OCI-LY3 (cell line): ENCODE measurements around the gene APOBEC3H.
A peak's percentile ranks its signal among the peaks of the same experiment; 100 is the strongest.

Source experiments
- H2AFZ ChIP-seq: fragments of 200-600, 300-600 bp; shearing (Covaris generic); 2 replicates; pipeline ENCODE4 v1.6.0; 2014; ENCODE audit warnings: antibody characterized with exemption, low read depth, low read length
- H3K27ac ChIP-seq: fragments of 200-600, 300-600 bp; sonication (generic); 2 replicates; pipeline ENCODE4 v1.5.1; 2014; ENCODE audit warnings: mild to moderate bottlenecking, low read length, moderate library complexity, mixed read lengths
- H3K27me3 ChIP-seq: fragments of 200-600, 300-600 bp; sonication (generic); 2 replicates; pipeline ENCODE4 v1.6.1; 2014; ENCODE audit warnings: low read depth, low read length, mixed read lengths
- H3K36me3 ChIP-seq: fragments of 200-600, 300-600 bp; sonication (generic); replicated peaks from 2 replicates; pipeline ENCODE3; 2014; ENCODE audit warnings: low read depth, low read length, mixed read lengths
- H3K4me1 ChIP-seq: fragments of 300-600, 200-600 bp; sonication (generic); 2 replicates; pipeline ENCODE4 v1.6.1; 2014; ENCODE audit warnings: low read length, mixed read lengths
- H3K4me2 ChIP-seq: fragments of 200-600, 300-600 bp; sonication (generic); 2 replicates; pipeline ENCODE4 v1.6.1; 2014; ENCODE audit warnings: low read length, mixed read lengths
- H3K4me3 ChIP-seq: fragments of 300-600, 200-600 bp; sonication (generic); 2 replicates; pipeline ENCODE4 v1.5.1; 2014; ENCODE audit warnings: antibody characterized with exemption, mild to moderate bottlenecking, low read length, moderate library complexity
- H3K79me2 ChIP-seq: fragments of 300-600, 200-600 bp; shearing (Covaris generic); 2 replicates; pipeline ENCODE4 v1.6.1; 2014; ENCODE audit warnings: mild to moderate bottlenecking, low read length, mixed read lengths
- H3K9ac ChIP-seq: fragments of 300-600, 200-600 bp; shearing (Covaris generic); 2 replicates; pipeline ENCODE4 v1.6.0; 2014; ENCODE audit warnings: mild to moderate bottlenecking, low read length, moderate library complexity
- H3K9me3 ChIP-seq: fragments of 200-600, 300-600 bp; shearing (Covaris generic); 2 replicates; pipeline ENCODE4 v1.6.1; 2014; ENCODE audit warnings: low read length, mixed read lengths; ENCODE audit not compliant: insufficient read depth
- H4K20me1 ChIP-seq: fragments of 200-600, 300-600 bp; sonication (generic); 2 replicates; pipeline ENCODE4 v1.6.1; 2016; ENCODE audit warnings: low read length, mixed read lengths; ENCODE audit not compliant: insufficient read depth
- EZH2phosphoT487 ChIP-seq: fragments of 200-600 bp; shearing (Covaris generic); IDR thresholded peaks from 2 replicates; pipeline ENCODE4 v1.6.1; 2018; ENCODE audit warnings: antibody characterized with exemption, mixed run types, low read depth
- TF ChIP-seq, protein P1 (sequence below): fragments of 200-600, 300-600 bp; sonication (generic); IDR thresholded peaks from 2 replicates; pipeline ENCODE4 v1.5.1; 2014; ENCODE audit warnings: antibody characterized with exemption, low read length, low read depth

Gene APOBEC3H

DNA sequence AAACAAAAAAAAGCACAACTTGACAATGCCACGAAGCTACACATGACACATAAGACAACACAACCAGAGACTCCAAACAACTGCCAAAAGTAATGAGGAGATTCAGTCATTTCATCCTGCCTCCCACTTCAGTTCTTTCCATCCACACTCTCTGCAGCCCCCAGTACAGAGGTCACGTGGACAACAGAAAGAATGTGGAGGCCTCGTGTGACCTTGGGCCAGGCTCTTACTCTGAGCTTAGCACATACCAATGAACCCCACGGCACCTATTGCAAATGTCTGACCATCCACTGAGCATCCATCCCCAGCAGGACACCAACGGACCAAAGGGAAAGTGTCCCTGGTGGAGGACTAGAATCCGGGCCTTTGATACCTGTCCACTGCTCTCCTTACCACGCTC, 42.9 kb downstream of the APOBEC3H start:
- Histone ChIP-seq H3K4me1 (peaks cover 6% of the 10 kb centered on the region; the same call in 1 of the 2 replicates), H3K4me3 (no peak overlapping the region), H3K36me3 (no peaks in the 10 kb centered on the region), H3K4me2 (no peak overlapping the region), H4K20me1 (no peaks in the 10 kb centered on the region), H3K27me3 (no peaks in the 10 kb centered on the region), H3K9me3 (no peaks in the 10 kb centered on the region), H2AFZ (no peak overlapping the region), H3K79me2 (no peaks in the 10 kb centered on the region), H3K27ac (no peak overlapping the region), H3K9ac (no peak overlapping the region)
- TF ChIP-seq, protein P1, sequence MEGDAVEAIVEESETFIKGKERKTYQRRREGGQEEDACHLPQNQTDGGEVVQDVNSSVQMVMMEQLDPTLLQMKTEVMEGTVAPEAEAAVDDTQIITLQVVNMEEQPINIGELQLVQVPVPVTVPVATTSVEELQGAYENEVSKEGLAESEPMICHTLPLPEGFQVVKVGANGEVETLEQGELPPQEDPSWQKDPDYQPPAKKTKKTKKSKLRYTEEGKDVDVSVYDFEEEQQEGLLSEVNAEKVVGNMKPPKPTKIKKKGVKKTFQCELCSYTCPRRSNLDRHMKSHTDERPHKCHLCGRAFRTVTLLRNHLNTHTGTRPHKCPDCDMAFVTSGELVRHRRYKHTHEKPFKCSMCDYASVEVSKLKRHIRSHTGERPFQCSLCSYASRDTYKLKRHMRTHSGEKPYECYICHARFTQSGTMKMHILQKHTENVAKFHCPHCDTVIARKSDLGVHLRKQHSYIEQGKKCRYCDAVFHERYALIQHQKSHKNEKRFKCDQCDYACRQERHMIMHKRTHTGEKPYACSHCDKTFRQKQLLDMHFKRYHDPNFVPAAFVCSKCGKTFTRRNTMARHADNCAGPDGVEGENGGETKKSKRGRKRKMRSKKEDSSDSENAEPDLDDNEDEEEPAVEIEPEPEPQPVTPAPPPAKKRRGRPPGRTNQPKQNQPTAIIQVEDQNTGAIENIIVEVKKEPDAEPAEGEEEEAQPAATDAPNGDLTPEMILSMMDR, result no peak

DNA sequence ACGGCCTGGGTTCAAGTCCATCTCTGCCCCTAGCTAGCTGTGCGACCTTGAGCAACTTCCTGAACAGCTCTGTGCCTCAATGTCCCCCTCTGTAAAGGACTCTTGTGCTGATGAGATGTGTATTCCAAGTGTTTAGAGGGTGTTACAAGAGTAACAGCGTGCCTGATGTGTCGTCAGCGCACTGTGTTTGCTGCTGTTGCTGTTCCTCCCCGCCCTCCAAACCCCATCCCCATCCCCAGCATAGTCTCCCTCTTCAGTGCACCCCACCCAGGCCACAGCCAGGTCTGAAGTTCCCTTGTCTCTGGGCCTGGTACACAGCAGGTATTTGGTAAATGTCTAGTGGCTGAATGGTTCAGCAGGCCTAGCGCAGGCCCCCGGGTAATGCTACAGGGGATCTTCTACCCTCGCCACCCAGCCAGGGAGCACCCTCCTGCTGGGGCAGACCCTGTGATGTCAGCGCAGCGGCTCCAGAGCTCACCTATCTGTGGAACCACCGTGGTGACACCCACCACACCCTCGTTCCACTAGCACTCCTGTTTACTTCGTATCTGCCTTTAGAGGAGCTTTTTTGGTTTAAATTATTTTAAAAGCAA, 45.1 kb downstream of the APOBEC3H start:
- H3K4me1 ChIP-seq, result peaks cover 11% of the 10 kb centered on the region; the same call in 1 of the 2 replicates
- no peak for TF ChIP-seq EZH2phosphoT487
- TF ChIP-seq, protein P1, result no peak
- H3K79me2 ChIP-seq, result no peaks in the 10 kb centered on the region
- no peak overlapping the region for H2AFZ ChIP-seq
- H3K27me3 ChIP-seq, result no peaks in the 10 kb centered on the region
- no peak overlapping the region for H3K4me3 ChIP-seq
- H3K4me2 ChIP-seq, result no peak overlapping the region
- no peaks in the 10 kb centered on the region for H3K9me3 ChIP-seq
- no peak overlapping the region for H3K9ac ChIP-seq
- H4K20me1 ChIP-seq, result no peaks in the 10 kb centered on the region
- no peak overlapping the region for H3K27ac ChIP-seq
- no peaks in the 10 kb centered on the region for H3K36me3 ChIP-seq

DNA sequence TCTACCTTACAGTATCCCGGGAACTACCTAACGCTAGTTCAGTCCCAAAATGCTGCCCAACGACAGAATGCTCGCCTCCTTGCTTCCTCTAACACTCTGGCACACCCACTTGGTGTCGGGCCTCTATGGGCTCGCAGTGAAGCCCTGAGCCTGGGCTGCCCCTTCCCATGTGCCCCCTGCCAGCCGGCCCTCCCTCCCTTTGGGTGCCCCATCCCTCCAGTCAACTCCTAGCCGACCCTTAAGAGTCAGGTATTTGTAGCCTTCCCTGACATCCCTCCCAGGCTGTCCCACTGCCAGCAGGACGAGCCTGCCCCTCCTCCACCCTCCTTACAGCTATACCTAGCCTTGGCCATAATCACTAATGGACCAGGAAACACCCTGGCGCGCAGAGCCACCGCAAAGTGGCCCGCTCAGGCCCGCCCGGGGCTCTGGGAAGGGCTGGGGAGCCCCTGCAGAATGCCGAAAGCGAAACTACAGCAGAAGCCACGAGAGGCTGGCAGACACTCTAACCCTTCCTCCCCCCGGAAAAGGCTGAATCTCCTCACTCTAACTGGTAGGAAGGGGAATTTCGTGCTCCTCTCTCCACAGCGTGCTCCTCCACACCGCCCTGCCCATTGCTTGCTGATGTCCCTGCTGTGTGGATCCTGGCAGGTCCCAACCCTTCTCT, 47.2 kb downstream of the APOBEC3H start:
- Histone ChIP-seq H2AFZ (peak overlapping the region; percentile 50), H3K4me1 (peaks cover 23% of the 10 kb centered on the region), H3K9ac (peak overlapping the region; percentile 91), H4K20me1 (no peaks in the 10 kb centered on the region), H3K9me3 (no peaks in the 10 kb centered on the region), H3K27me3 (no peaks in the 10 kb centered on the region), H3K27ac (peak overlapping the region; percentile 2; the same call in 1 of the 2 replicates), H3K4me2 (peak overlapping the region; percentile 97), H3K79me2 (no peaks in the 10 kb centered on the region), H3K4me3 (peak overlapping the region; percentile 89), H3K36me3 (peaks cover 2% of the 10 kb centered on the region)
- no peak for TF ChIP-seq EZH2phosphoT487
- TF ChIP-seq, protein P1, result no peak

DNA sequence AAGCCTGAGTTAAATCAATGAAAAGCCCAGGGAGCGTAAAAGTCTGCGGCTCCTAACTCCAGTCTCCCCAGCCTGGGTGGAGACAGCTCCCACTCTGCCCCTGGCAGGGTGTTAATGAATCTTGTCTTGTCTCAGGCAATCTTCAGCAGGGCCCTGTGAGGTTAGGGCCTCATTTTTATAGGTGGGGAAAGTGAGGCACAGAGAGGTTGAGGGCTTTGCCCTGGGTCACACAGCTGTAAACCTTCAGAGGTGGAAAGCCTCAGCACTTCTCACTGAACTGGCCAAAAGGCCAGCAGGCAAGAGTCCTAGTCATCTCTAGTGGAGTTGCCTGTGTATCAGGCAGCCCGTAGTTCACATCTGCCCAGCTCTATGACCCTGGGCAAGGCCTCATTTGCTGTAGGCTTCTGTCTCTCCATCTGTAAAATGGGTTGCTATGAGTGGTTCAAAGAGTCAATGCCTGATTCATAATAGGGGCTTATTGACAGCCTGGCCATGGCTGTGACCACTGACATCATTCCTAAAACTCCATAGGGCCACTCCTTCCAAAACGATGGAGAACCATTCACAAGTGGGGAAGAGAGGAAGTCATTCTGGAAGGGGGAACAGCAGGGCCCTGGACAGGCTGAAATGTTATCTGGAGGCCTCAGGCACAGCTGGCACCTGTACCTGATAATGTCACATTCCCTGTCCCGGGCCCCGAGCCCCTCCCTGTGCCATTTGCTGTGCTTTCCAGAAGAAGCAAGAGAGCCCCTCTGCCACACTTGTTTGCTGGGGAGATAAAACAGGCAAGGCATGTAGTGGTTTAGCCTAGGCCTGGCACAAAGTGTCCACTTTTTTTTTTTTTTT, 49.4 kb downstream of the APOBEC3H start:
- no peak overlapping the region for H3K9ac ChIP-seq
- H3K4me3 ChIP-seq, result peak overlapping the region; percentile 89
- H3K27me3 ChIP-seq, result no peaks in the 10 kb centered on the region
- no peaks in the 10 kb centered on the region for H3K9me3 ChIP-seq
- H4K20me1 ChIP-seq, result no peaks in the 10 kb centered on the region
- peaks cover 3% of the 10 kb centered on the region for H3K36me3 ChIP-seq
- no peak overlapping the region for H2AFZ ChIP-seq
- peaks cover 39% of the 10 kb centered on the region for H3K4me1 ChIP-seq
- H3K79me2 ChIP-seq, result no peaks in the 10 kb centered on the region
- H3K4me2 ChIP-seq, result peak overlapping the region; percentile 69
- no peak overlapping the region for H3K27ac ChIP-seq
- TF ChIP-seq EZH2phosphoT487, result no peak
